ENCODE data around the gene KRT81.
"Not testable (repeated sequence)": the region's sequence is repeated elsewhere in the genome, so short reads cannot be mapped to it uniquely, and the experiment has no call there.

DNA sequence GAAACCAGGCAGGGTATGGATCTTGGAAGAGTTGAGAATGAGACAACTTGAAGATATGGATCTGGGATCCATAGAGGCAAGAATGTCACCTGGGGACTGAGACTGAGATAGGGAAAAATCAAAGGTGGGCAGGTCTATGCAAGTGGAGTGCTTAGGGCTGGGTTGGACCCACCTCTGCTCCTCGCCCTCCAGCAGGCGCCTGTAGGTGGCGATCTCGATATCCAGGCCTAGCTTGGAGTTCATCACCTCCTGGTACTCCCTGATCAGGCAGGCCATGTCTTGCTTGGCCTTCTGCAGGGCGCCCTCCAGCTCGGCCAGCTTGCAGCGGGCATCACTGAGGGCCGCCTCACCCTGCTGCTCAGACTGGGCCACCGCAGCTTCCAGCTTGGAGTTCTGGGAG, 24.4 kb upstream of the KRT81 start:
- TF ChIP-seq EZH2 (IDR thresholded peaks at IDR 0.05); POLR2AphosphoS5 (IDR thresholded peaks at IDR 0.05; ENCODE audit: borderline replicate concordance, low read depth, low read length); FOXP2 (optimal IDR thresholded peaks at IDR 0.05; ENCODE audit: control extremely low read depth, extremely low read length, insufficient read depth): not testable (repeated sequence)
